ENCODE data around the gene ZNF18. TPM values are rescaled to one million over a fixed set of nuclear protein-coding genes. Genes with fewer than 3 reads are reported as not detected.

Gene ZNF18, protein sequence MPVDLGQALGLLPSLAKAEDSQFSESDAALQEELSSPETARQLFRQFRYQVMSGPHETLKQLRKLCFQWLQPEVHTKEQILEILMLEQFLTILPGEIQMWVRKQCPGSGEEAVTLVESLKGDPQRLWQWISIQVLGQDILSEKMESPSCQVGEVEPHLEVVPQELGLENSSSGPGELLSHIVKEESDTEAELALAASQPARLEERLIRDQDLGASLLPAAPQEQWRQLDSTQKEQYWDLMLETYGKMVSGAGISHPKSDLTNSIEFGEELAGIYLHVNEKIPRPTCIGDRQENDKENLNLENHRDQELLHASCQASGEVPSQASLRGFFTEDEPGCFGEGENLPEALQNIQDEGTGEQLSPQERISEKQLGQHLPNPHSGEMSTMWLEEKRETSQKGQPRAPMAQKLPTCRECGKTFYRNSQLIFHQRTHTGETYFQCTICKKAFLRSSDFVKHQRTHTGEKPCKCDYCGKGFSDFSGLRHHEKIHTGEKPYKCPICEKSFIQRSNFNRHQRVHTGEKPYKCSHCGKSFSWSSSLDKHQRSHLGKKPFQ
- total RNA-seq (10 to 100 TPM; 12.7 to 14.4 TPM), polyA plus RNA-seq (10 to 100 TPM in 1 of 2 donors, 1 to 10 TPM in 1; 8.9 to 10.4 TPM)

GRCh38 chr17:11997147-11997971, at the start of gene ZNF18:
TSS of gene ZNF18 (minus strand) at chr17:11997475. CDS start at chr17:11992829, 4,646 bp downstream.
- Mint-ChIP-seq H3K27ac (peak within 1 kb of the TSS; percentile 83 to 99 (median 95)), H3K4me3 (peak within 1 kb of the TSS; percentile 91 to 99 (median 98)), H3K4me1 (peaks cover 15 to 36% (median 23%) of the 10 kb centered on the region in 4 donors), H3K27me3 (no peaks in the 10 kb centered on the region), H3K36me3 (peaks cover 7 to 14% of the 10 kb centered on the region in 2 donors), H3K9me3 (peaks cover 0 to 4% (median 0%) of the 10 kb centered on the region in 8 donors)
- ChIA-PET CTCF (ENCODE audit: partially characterized antibody) (interaction anchor here (0.7 to 3.1 kb wide), 10 partner anchors 10 to 1033 kb away, joined by 3 to 16 read pairs (median 5); partner anchors contain the start of gene MAP2K4), POLR2A (ENCODE audit: partially characterized antibody) (interaction anchor here (0.6 to 5.1 kb wide), 23 partner anchors 9 to 1301 kb away, joined by 3 to 287 read pairs (median 5); partner anchors contain the start of genes ELAC2 and MAP2K4)
- Histone ChIP-seq H3K4me3 (ENCODE audit: low read length in 2 of 2) (peak within 1 kb of the TSS; percentile 80 to 95), H3K27ac (ENCODE audit: low read depth, low read length) (peak within 1 kb of the TSS; percentile 93), H3K27me3 (ENCODE audit: insufficient read depth, low read length) (no peaks in the 10 kb centered on the region), H3K36me3 (ENCODE audit: insufficient read depth, low read length) (no peaks in the 10 kb centered on the region), H3K9me3 (ENCODE audit: control insufficient read depth in 1 of 2, low read length in 2 of 2) (no peaks in the 10 kb centered on the region), H3K4me1 (ENCODE audit: insufficient read depth, low read length) (peaks cover 13% of the 10 kb centered on the region)
- intact Hi-C loops (cut with micrococcal nuclease), result loop anchor here (1.0 to 5.0 kb wide), 2 partner anchors 23 to 1300 kb away; partner anchors contain the start of genes ADPRM, MAP2K4 and SCO1
- DNase-seq, result peak; percentile 92 to 95 (median 93)

DNA sequence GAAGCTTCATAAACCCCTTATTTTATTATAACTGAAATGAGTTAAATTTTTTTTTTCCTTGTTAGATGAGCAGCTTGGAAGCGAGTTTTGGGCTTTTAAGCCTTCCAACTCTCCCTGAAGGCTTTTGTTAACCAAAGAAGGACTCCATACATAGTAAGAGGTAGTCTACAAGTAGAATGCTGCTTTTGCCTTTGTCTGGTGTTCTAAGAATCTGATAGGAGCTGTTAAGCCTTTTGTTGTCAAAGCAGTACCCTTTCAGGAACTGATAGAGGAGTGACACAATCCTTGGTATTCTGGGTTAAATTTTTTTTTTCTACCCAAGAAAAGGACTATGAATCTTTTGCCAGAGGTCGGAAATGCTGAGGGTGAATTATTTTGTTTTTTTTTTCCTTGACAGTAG, 49.5 kb upstream of the ZNF18 start:
- Mint-ChIP-seq H3K4me3 (no peak overlapping the region), H3K36me3 (peaks cover 0 to 4% of the 10 kb centered on the region in 2 donors), H3K9me3 (no peaks in the 10 kb centered on the region), H3K4me1 (peaks cover 42 to 75% (median 59%) of the 10 kb centered on the region in 4 donors), H3K27me3 (no peaks in the 10 kb centered on the region), H3K27ac (no peak overlapping the region)
- DNase-seq, result no peak
- H3K4me1 ChIP-seq (ENCODE audit: insufficient read depth, low read length), result peaks cover 64% of the 10 kb centered on the region
- intact Hi-C loops (cut with micrococcal nuclease), result no loop called here
- H3K27me3 ChIP-seq (ENCODE audit: insufficient read depth, low read length), result no peaks in the 10 kb centered on the region
- no peak overlapping the region for H3K4me3 ChIP-seq (ENCODE audit: low read length in 2 of 2)
- H3K36me3 ChIP-seq (ENCODE audit: insufficient read depth, low read length), result no peaks in the 10 kb centered on the region
- POLR2A ChIA-PET (ENCODE audit: partially characterized antibody), result interaction anchor here (0.7 to 1.5 kb wide), 2 partner anchors 10 to 12 kb away, joined by 3 to 4 read pairs; no protein-coding TSS in a partner anchor
- CTCF ChIA-PET (ENCODE audit: partially characterized antibody), result no interaction called here
- H3K27ac ChIP-seq (ENCODE audit: low read depth, low read length), result no peak overlapping the region
- H3K9me3 ChIP-seq (ENCODE audit: control insufficient read depth in 1 of 2, low read length in 2 of 2), result no peaks in the 10 kb centered on the region

- Histone ChIP-seq H3K4me1 (ENCODE audit: insufficient read depth, low read length) (peaks cover 42% of the 10 kb centered on the region), H3K27ac (ENCODE audit: low read depth, low read length) (no peak overlapping the region), H3K36me3 (ENCODE audit: insufficient read depth, low read length) (no peaks in the 10 kb centered on the region), H3K27me3 (ENCODE audit: insufficient read depth, low read length) (no peaks in the 10 kb centered on the region), H3K9me3 (ENCODE audit: control insufficient read depth in 1 of 2, low read length in 2 of 2) (no peaks in the 10 kb centered on the region), H3K4me3 (ENCODE audit: low read length in 2 of 2) (no peak overlapping the region)
- Mint-ChIP-seq H3K4me1 (peaks cover 35 to 70% (median 53%) of the 10 kb centered on the region in 4 donors), H3K36me3 (peaks cover 0 to 10% of the 10 kb centered on the region in 2 donors), H3K4me3 (no peak overlapping the region), H3K9me3 (no peaks in the 10 kb centered on the region), H3K27me3 (no peaks in the 10 kb centered on the region), H3K27ac (no peak overlapping the region)
- ChIA-PET CTCF (ENCODE audit: partially characterized antibody) (no interaction called here), POLR2A (ENCODE audit: partially characterized antibody) (no interaction called here)
- intact Hi-C loops (cut with micrococcal nuclease), result no loop called here
- no peak for DNase-seq
Observed at GRCh38 chr17:12043702-12044101, 46.4 kb upstream of the ZNF18 start.

- DNase-seq, result no peak
- Mint-ChIP-seq H3K4me3 (no peak overlapping the region), H3K9me3 (no peaks in the 10 kb centered on the region), H3K27ac (no peak overlapping the region), H3K27me3 (no peaks in the 10 kb centered on the region), H3K4me1 (peaks cover 32 to 69% (median 51%) of the 10 kb centered on the region in 4 donors), H3K36me3 (peaks cover 0 to 20% of the 10 kb centered on the region in 2 donors)
- ChIA-PET CTCF (ENCODE audit: partially characterized antibody) (no interaction called here), POLR2A (ENCODE audit: partially characterized antibody) (no interaction called here)
- peaks cover 28% of the 10 kb centered on the region for H3K4me1 ChIP-seq (ENCODE audit: insufficient read depth, low read length)
- intact Hi-C loops (cut with micrococcal nuclease), result no loop called here
- no peaks in the 10 kb centered on the region for H3K9me3 ChIP-seq (ENCODE audit: control insufficient read depth in 1 of 2, low read length in 2 of 2)
- H3K27me3 ChIP-seq (ENCODE audit: insufficient read depth, low read length), result no peaks in the 10 kb centered on the region
- no peak overlapping the region for H3K4me3 ChIP-seq (ENCODE audit: low read length in 2 of 2)
- no peaks in the 10 kb centered on the region for H3K36me3 ChIP-seq (ENCODE audit: insufficient read depth, low read length)
- H3K27ac ChIP-seq (ENCODE audit: low read depth, low read length), result no peak overlapping the region
Observed at GRCh38 chr17:12041312-12041711, 44.0 kb upstream of the ZNF18 start.

DNA sequence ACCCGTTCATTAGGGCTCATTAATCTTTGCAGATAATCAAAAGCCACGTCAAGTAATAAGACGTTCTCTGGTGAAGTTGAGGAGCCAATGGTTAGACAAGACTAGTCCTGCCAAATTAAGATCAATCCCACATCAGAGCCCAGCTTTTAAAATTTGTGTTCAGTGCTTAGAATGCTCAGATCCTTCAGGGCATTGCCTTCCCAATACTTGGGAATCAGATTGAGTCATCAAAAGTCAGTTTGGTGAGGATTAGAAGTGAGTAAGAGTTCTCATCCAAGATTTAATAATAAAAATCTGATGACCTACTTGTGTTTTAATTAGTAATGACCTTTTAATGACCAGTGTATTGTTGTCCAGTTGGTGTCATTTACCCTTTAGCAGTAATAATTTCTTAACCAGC, 43.2 kb upstream of the ZNF18 start:
- DNase-seq, result no peak
- Mint-ChIP-seq H3K27ac (no peak overlapping the region), H3K4me1 (peaks cover 25 to 62% (median 45%) of the 10 kb centered on the region in 4 donors), H3K9me3 (no peaks in the 10 kb centered on the region), H3K36me3 (peaks cover 0 to 23% of the 10 kb centered on the region in 2 donors), H3K4me3 (no peak overlapping the region), H3K27me3 (no peaks in the 10 kb centered on the region)
- H3K9me3 ChIP-seq (ENCODE audit: control insufficient read depth in 1 of 2, low read length in 2 of 2), result no peaks in the 10 kb centered on the region
- intact Hi-C loops (cut with micrococcal nuclease), result no loop called here
- POLR2A ChIA-PET (ENCODE audit: partially characterized antibody), result no interaction called here
- H3K27ac ChIP-seq (ENCODE audit: low read depth, low read length), result no peak overlapping the region
- H3K27me3 ChIP-seq (ENCODE audit: insufficient read depth, low read length), result no peaks in the 10 kb centered on the region
- H3K36me3 ChIP-seq (ENCODE audit: insufficient read depth, low read length), result no peaks in the 10 kb centered on the region
- CTCF ChIA-PET (ENCODE audit: partially characterized antibody), result no interaction called here
- H3K4me1 ChIP-seq (ENCODE audit: insufficient read depth, low read length), result peaks cover 23% of the 10 kb centered on the region
- no peak overlapping the region for H3K4me3 ChIP-seq (ENCODE audit: low read length in 2 of 2)

DNA sequence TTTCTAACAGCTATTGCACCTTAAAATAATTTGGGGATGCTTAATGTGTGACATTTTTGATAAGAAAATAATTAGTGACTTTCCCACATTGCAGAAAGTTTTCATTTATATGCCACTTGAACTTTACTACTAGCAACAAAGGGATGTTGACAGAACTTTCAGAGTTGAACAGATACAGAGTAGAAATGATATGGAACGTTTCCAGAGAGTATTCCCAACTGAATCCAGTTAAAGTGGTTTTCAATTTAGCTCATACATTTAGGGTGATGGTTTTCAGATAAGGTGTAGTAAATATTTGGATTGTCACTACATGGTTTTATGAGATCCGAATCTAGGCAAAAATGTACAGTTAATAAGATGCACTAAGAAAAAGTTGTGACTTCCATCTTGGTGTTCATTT, 40.7 kb upstream of the ZNF18 start:
- Mint-ChIP-seq H3K27me3 (no peaks in the 10 kb centered on the region), H3K9me3 (no peaks in the 10 kb centered on the region), H3K4me3 (no peak overlapping the region), H3K27ac (no peak overlapping the region), H3K4me1 (peaks cover 22 to 54% (median 39%) of the 10 kb centered on the region in 4 donors), H3K36me3 (peaks cover 7 to 29% of the 10 kb centered on the region in 2 donors)
- Histone ChIP-seq H3K4me1 (ENCODE audit: insufficient read depth, low read length) (peaks cover 8% of the 10 kb centered on the region), H3K36me3 (ENCODE audit: insufficient read depth, low read length) (no peaks in the 10 kb centered on the region), H3K27me3 (ENCODE audit: insufficient read depth, low read length) (no peaks in the 10 kb centered on the region), H3K27ac (ENCODE audit: low read depth, low read length) (no peak overlapping the region), H3K9me3 (ENCODE audit: control insufficient read depth in 1 of 2, low read length in 2 of 2) (no peaks in the 10 kb centered on the region), H3K4me3 (ENCODE audit: low read length in 2 of 2) (no peak overlapping the region)
- POLR2A ChIA-PET (ENCODE audit: partially characterized antibody), result no interaction called here
- no peak for DNase-seq
- intact Hi-C loops (cut with micrococcal nuclease), result no loop called here
- CTCF ChIA-PET (ENCODE audit: partially characterized antibody), result no interaction called here

GRCh38 chr17:12035673-12036072, 38.4 kb upstream of the ZNF18 start:
- H3K4me1 ChIP-seq (ENCODE audit: insufficient read depth, low read length), result peaks cover 16% of the 10 kb centered on the region
- no peaks in the 10 kb centered on the region for H3K9me3 ChIP-seq (ENCODE audit: control insufficient read depth in 1 of 2, low read length in 2 of 2)
- Mint-ChIP-seq H3K4me1 (peaks cover 19 to 55% (median 37%) of the 10 kb centered on the region in 4 donors), H3K27me3 (no peaks in the 10 kb centered on the region), H3K9me3 (no peaks in the 10 kb centered on the region), H3K4me3 (no peak overlapping the region), H3K27ac (no peak overlapping the region), H3K36me3 (peaks cover 7 to 19% of the 10 kb centered on the region in 2 donors)
- no peak overlapping the region for H3K4me3 ChIP-seq (ENCODE audit: low read length in 2 of 2)
- no peak for DNase-seq
- no peaks in the 10 kb centered on the region for H3K27me3 ChIP-seq (ENCODE audit: insufficient read depth, low read length)
- H3K27ac ChIP-seq (ENCODE audit: low read depth, low read length), result no peak overlapping the region
- intact Hi-C loops (cut with micrococcal nuclease), result no loop called here
- ChIA-PET CTCF (ENCODE audit: partially characterized antibody) (no interaction called here), POLR2A (ENCODE audit: partially characterized antibody) (no interaction called here)
- no peaks in the 10 kb centered on the region for H3K36me3 ChIP-seq (ENCODE audit: insufficient read depth, low read length)

All from CD4-positive, alpha-beta memory T cell (primary cell).